GM12891 (cell line): Measurements from ENCODE around the gene USP34.

ENCODE experiments used
- POLR2A ChIP-seq: IDR thresholded peaks from 2 replicates; pipeline ENCODE4 v1.6.1; 2011; ENCODE audit warnings: low read depth, low read length, control low read depth
- POLR2AphosphoS5 ChIP-seq: IDR thresholded peaks from 2 replicates; pipeline ENCODE4 v1.6.1; 2011; ENCODE audit warnings: low read depth, low read length, control low read depth
- POU2F2 ChIP-seq: IDR thresholded peaks from 2 replicates; pipeline ENCODE4 v1.6.1; 2011; ENCODE audit warnings: low read depth, mild to moderate bottlenecking, control low read depth, low read length, moderate library complexity
- SPI1 ChIP-seq: IDR thresholded peaks from 2 replicates; pipeline ENCODE4 v1.6.1; 2011; ENCODE audit warnings: low read depth, low read length, control low read depth
- TAF1 ChIP-seq: IDR thresholded peaks from 2 replicates; pipeline ENCODE4 v1.6.1; 2011; ENCODE audit warnings: low read depth, low read length, control low read depth

- no peak for TF ChIP-seq POU2F2
- TF ChIP-seq SPI1 = no peak
- TF ChIP-seq POLR2AphosphoS5 = no peak
- no peak for TF ChIP-seq POLR2A
- no peak for TF ChIP-seq TAF1
Measured at GRCh38 chr2:61218076-61218816, 252.6 kb downstream of the USP34 start.
